SK-N-SH (cell line): ENCODE data around the gene NTHL1. TPM values are rescaled to one million over a fixed set of nuclear protein-coding genes. Genes with fewer than 3 reads are reported as not detected.

ENCODE experiments used
- CTCF ChIA-PET: fragments of 300-600, 350-600 bp; formaldehyde crosslinking; extraction: SDS; loops from one replicate; lab custom pipeline; 2021; lab: Yijun Ruan, JAX
- POLR2A ChIA-PET: fragments of 350-600 bp; sonication (Branson Sonifier 250); formaldehyde crosslinking; extraction: SDS; loops from one replicate; lab custom pipeline; 2020; ENCODE audit warnings: antibody characterized with exemption, inconsistent platforms; lab: Yijun Ruan, JAX
- DNase-seq: peaks from one replicate; pipeline ENCODE4 v3.0.0; 2012
- H2AFZ ChIP-seq: fragments of 200-600 bp; sonication (generic); 2 replicates; pipeline ENCODE4 v1.8.1; 2016; ENCODE audit warnings: antibody characterized with exemption, mild to moderate bottlenecking, low read depth
- H3F3A ChIP-seq: fragments of 200-600 bp; sonication (generic); replicated peaks from 2 replicates; pipeline ENCODE3; 2016; ENCODE audit warnings: antibody characterized with exemption, mild to moderate bottlenecking; ENCODE audit not compliant: insufficient read depth
- H3K27ac ChIP-seq, 2 experiments: fragments of 200-500 bp in 1 of 2; fragments of 200-600 bp in 1 of 2; sonication (Bioruptor generic) in 1 of 2; sonication (generic), shearing (Covaris generic) in 1 of 2; 2 replicates each; pipeline versions ENCODE4 v1.5.1 to v1.6.1; 2014 to 2016; ENCODE audit warnings: low read depth in 2 of 2, inconsistent platforms in 1 of 2, low read length in 1 of 2, mild to moderate bottlenecking in 1 of 2, mixed read lengths in 1 of 2
- H3K27me3 ChIP-seq: fragments of 200-600 bp; sonication (generic), shearing (Covaris generic); 2 replicates; pipeline ENCODE4 v1.6.1; 2016; ENCODE audit warnings: mixed run types; ENCODE audit not compliant: insufficient read depth
- H3K36me3 ChIP-seq, 2 experiments: fragments of 200-500 bp in 1 of 2; fragments of 200-600 bp in 1 of 2; sonication (Bioruptor generic) in 1 of 2; sonication (generic) in 1 of 2; replicated peaks in 1 of 2; 2 replicates each; pipeline versions ENCODE3 to v1.5.1; 2014 to 2016; ENCODE audit warnings: low read length in 1 of 2, mild to moderate bottlenecking in 1 of 2; ENCODE audit not compliant: insufficient read depth in 2 of 2, control insufficient read depth in 1 of 2
- H3K4me1 ChIP-seq, 2 experiments: fragments of 200-500 bp in 1 of 2; fragments of 200-600 bp in 1 of 2; sonication (Bioruptor generic) in 1 of 2; sonication (generic), shearing (Covaris generic) in 1 of 2; 2 replicates each; pipeline versions ENCODE4 v1.5.1 to v1.6.1; 2014 to 2016; ENCODE audit warnings: low read depth in 1 of 2, low read length in 1 of 2, mixed run types in 1 of 2; ENCODE audit not compliant: insufficient read depth in 2 of 2, control insufficient read depth in 1 of 2
- H3K4me2 ChIP-seq: fragments of 200-600 bp; sonication (generic), shearing (Covaris generic); 2 replicates; pipeline ENCODE4 v1.6.1; 2017; ENCODE audit warnings: mixed run types
- H3K4me3 ChIP-seq, 2 experiments: fragments of 200-500 bp in 1 of 2; fragments of 200-600 bp in 1 of 2; sonication (Bioruptor generic) in 1 of 2; sonication (generic), shearing (Covaris generic) in 1 of 2; 2 replicates each; pipeline versions ENCODE4 v1.5.1 to v1.8.1; 2014 to 2016; ENCODE audit warnings: low read depth in 2 of 2, inconsistent platforms in 1 of 2, low read length in 1 of 2, mild to moderate bottlenecking in 1 of 2, mixed read lengths in 1 of 2, moderate library complexity in 1 of 2
- H3K79me2 ChIP-seq: fragments of 200-600 bp; sonication (generic); 2 replicates; pipeline ENCODE4 v1.8.1; 2017; ENCODE audit warnings: mild to moderate bottlenecking; ENCODE audit not compliant: insufficient read depth
- H3K9ac ChIP-seq: fragments of 200-600 bp; sonication (generic); 2 replicates; pipeline ENCODE4 v1.6.1; 2017; ENCODE audit warnings: mixed run types
- H3K9me2 ChIP-seq: fragments of 200-600 bp; sonication (generic); 2 replicates; pipeline ENCODE4 v1.6.1; 2017; ENCODE audit warnings: mixed run types
- H3K9me3 ChIP-seq: fragments of 200-600 bp; sonication (generic); 2 replicates; pipeline ENCODE4 v1.6.1; 2017; ENCODE audit warnings: mixed run types, mild to moderate bottlenecking, moderate library complexity
- H4K20me1 ChIP-seq: fragments of 200-600 bp; sonication (generic); 2 replicates; pipeline ENCODE4 v1.6.1; 2017; ENCODE audit warnings: mild to moderate bottlenecking, mixed run types; ENCODE audit not compliant: insufficient read depth
- CTCF ChIP-seq: fragments of 200-600 bp; sonication (generic); IDR thresholded peaks from 2 replicates; pipeline ENCODE4 v1.6.1; 2017; ENCODE audit warnings: antibody characterized with exemption, mild to moderate bottlenecking, moderate library complexity
- EZH2phosphoT487 ChIP-seq: fragments of 200-600 bp; sonication (generic); IDR thresholded peaks from 2 replicates; pipeline ENCODE4 v1.6.1; 2017; ENCODE audit warnings: low read depth, mixed run types, mild to moderate bottlenecking, antibody characterized with exemption, moderate library complexity, borderline replicate concordance
- FOSL2 ChIP-seq: IDR thresholded peaks from 2 replicates; pipeline ENCODE4 v1.4.0; 2012; ENCODE audit warnings: low read depth, mild to moderate bottlenecking, moderate library complexity, borderline replicate concordance
- GATA2 ChIP-seq: sonication (generic); formaldehyde crosslinking; IDR thresholded peaks from 2 replicates; pipeline ENCODE4 v1.5.0; 2020; ENCODE audit warnings: mild to moderate bottlenecking, missing genetic modification reagents
- IRF3 ChIP-seq: fragments of 150-350 bp; IDR thresholded peaks from 2 replicates; pipeline ENCODE4 v1.6.1; 2016; ENCODE audit warnings: mild to moderate bottlenecking, low read depth, low read length
- JUND ChIP-seq: IDR thresholded peaks from 2 replicates; pipeline ENCODE4 v1.4.0; 2012
- MXI1 ChIP-seq: IDR thresholded peaks from 2 replicates; pipeline ENCODE4 v1.6.1; 2012; ENCODE audit warnings: mild to moderate bottlenecking, low read depth, low read length, improper control_type of control experiment
- NFIC ChIP-seq: IDR thresholded peaks from 2 replicates; pipeline ENCODE4 v1.4.0; 2012; ENCODE audit warnings: borderline replicate concordance
- PBX3 ChIP-seq: IDR thresholded peaks from 2 replicates; pipeline ENCODE4; 2012
- POLR2AphosphoS5 ChIP-seq: IDR thresholded peaks from 2 replicates; pipeline ENCODE4 v1.6.1; 2012; ENCODE audit warnings: low read depth, low read length
- RAD21 ChIP-seq: IDR thresholded peaks from 2 replicates; pipeline ENCODE4 v1.6.1; 2012; ENCODE audit warnings: mild to moderate bottlenecking, low read length
- REST ChIP-seq: IDR thresholded peaks from 2 replicates; pipeline ENCODE4 v1.6.1; 2012; ENCODE audit warnings: mild to moderate bottlenecking, low read depth, low read length, moderate library complexity
- RXRA ChIP-seq: IDR thresholded peaks from 2 replicates; pipeline ENCODE4 v1.4.0; 2012; ENCODE audit warnings: low read depth, mild to moderate bottlenecking, borderline replicate concordance
- SMC3 ChIP-seq: IDR thresholded peaks from 2 replicates; pipeline ENCODE4 v1.6.1; 2012; ENCODE audit warnings: low read depth, low read length, improper control_type of control experiment
- TCF12 ChIP-seq: IDR thresholded peaks from 2 replicates; pipeline ENCODE4 v1.4.0; 2012
- TEAD4 ChIP-seq: IDR thresholded peaks from 2 replicates; pipeline ENCODE4 v1.4.0; 2012; ENCODE audit warnings: mild to moderate bottlenecking, borderline replicate concordance; ENCODE audit not compliant: insufficient read depth
- USF1 ChIP-seq: IDR thresholded peaks from 2 replicates; pipeline ENCODE4 v1.4.0; 2012; ENCODE audit warnings: low read depth, borderline replicate concordance
- USF2 ChIP-seq: fragments of 150-350 bp; IDR thresholded peaks from 2 replicates; pipeline ENCODE4 v1.6.1; 2017; ENCODE audit warnings: antibody characterized with exemption, low read length, low read depth, borderline replicate concordance
- YY1 ChIP-seq: IDR thresholded peaks from 2 replicates; pipeline ENCODE4 v1.4.0; 2012; ENCODE audit warnings: low read depth, mild to moderate bottlenecking
- ZBTB33 ChIP-seq: IDR thresholded peaks from 2 replicates; pipeline ENCODE4 v1.4.0; 2012; ENCODE audit warnings: low read depth, borderline replicate concordance
- WGBS: methylation state at CpG from one replicate; pipeline ENCODE4 v1.1.6; 2017; ENCODE audit warnings: low lambda C conversion rate; 5-methylcytosine and 5-hydroxymethylcytosine counted together
- polyA plus RNA-seq, 3 experiments: library from polyadenylated mRNA; depleted of rRNA; stranded (reverse); fragments of >200 nt; gene quantifications; 2 replicates each; pipeline ENCODE4 v1.2.3, GENCODE V29; 2012

Gene NTHL1
- polyA plus RNA-seq, 1 of the 3 experiments (the other 2 are of a cell fraction): 77.3 TPM

- Histone ChIP-seq H3K27ac (no peak overlapping the region), H3K79me2 (no peaks in the 10 kb centered on the region), H3K4me2 (no peak overlapping the region), H3K9ac (no peak overlapping the region), H3K9me3 (no peaks in the 10 kb centered on the region), H3K9me2 (no peaks in the 10 kb centered on the region), H2AFZ (no peak overlapping the region), H3K4me3 (no peak overlapping the region), H3K36me3 (peaks cover 12 to 55% of the 10 kb centered on the region in 2 experiments), H3F3A (no peaks in the 10 kb centered on the region), H4K20me1 (no peaks in the 10 kb centered on the region), H3K4me1 (no peaks in the 10 kb centered on the region), H3K27me3 (no peaks in the 10 kb centered on the region)
- TF ChIP-seq NFIC: no peak
- no peak for TF ChIP-seq POLR2AphosphoS5
- TF ChIP-seq RAD21: no peak
- no peak for TF ChIP-seq EZH2phosphoT487
- no peak for TF ChIP-seq GATA2 (CRISPR knock-in tag)
- no peak for TF ChIP-seq ZBTB33
- TF ChIP-seq JUND: no peak
- no peak for TF ChIP-seq TCF12
- TF ChIP-seq REST: no peak
- no peak for TF ChIP-seq SMC3
- no peak for TF ChIP-seq MXI1
- no peak for TF ChIP-seq RXRA
- no peak for TF ChIP-seq TEAD4
- TF ChIP-seq USF2: no peak
- no peak for TF ChIP-seq IRF3
- no peak for TF ChIP-seq CTCF
- TF ChIP-seq USF1: no peak
- no peak for TF ChIP-seq FOSL2
- TF ChIP-seq YY1: no peak
- no peak for TF ChIP-seq PBX3
- CTCF ChIA-PET: interaction anchor here (0.9 to 1.4 kb wide), 2 partner anchors 60 to 77 kb away, joined by 3 to 4 read pairs; no protein-coding TSS in a partner anchor
- no peak for DNase-seq
- POLR2A ChIA-PET: interaction anchor here (2.2 kb wide), 1 partner anchor 16 kb away, joined by 9 read pairs; the partner anchor contains the start of genes NTHL1 and TSC2
- WGBS: 95% methylated on average over 19 of the region's 25 CpGs
Measured at GRCh38 chr16:2063861-2064260, 16.2 kb upstream of the NTHL1 start.
